Putamen (tissue), 1 donor: ENCODE data around the gene FCHO1.
"Not testable (repeated sequence)": the region's sequence is repeated elsewhere in the genome, so short reads cannot be mapped to it uniquely, and the experiment has no call there.

Source experiments
- DNase-seq: peaks from one replicate; pipeline ENCODE4 v3.0.0-alpha.2; 2016; ENCODE audit warnings: low spot score

The FCHO1 gene

GRCh38 chr19:17762505-17763229 lies 11.4 kb downstream of the FCHO1 start:
- peak; percentile 52 for DNase-seq

GRCh38 chr19:17764348-17764747 lies 13.1 kb downstream of the FCHO1 start:
- DNase-seq = no peak

GRCh38 chr19:17765069-17765618 lies 13.9 kb downstream of the FCHO1 start:
- no peak for DNase-seq

GRCh38 chr19:17766543-17767131 lies 15.4 kb downstream of the FCHO1 start:
- DNase-seq = peak; percentile 76

- no peak for DNase-seq
Observed at GRCh38 chr19:17767559-17767958, 16.3 kb downstream of the FCHO1 start.

- no peak for DNase-seq
Observed at GRCh38 chr19:17770613-17771012, 19.3 kb downstream of the FCHO1 start.

GRCh38 chr19:17772172-17772571 lies 20.9 kb downstream of the FCHO1 start:
- DNase-seq = no peak

GRCh38 chr19:17775245-17775927 lies 24.1 kb downstream of the FCHO1 start:
- DNase-seq = no peak

GRCh38 chr19:17775991-17776803 lies 24.9 kb downstream of the FCHO1 start:
- DNase-seq = no peak

GRCh38 chr19:17777840-17778239 lies 26.6 kb downstream of the FCHO1 start:
- DNase-seq = not testable (repeated sequence)

- no peak for DNase-seq
Observed at GRCh38 chr19:17778251-17778967, 27.1 kb downstream of the FCHO1 start.

GRCh38 chr19:17778968-17779929 lies 28.0 kb downstream of the FCHO1 start:
- peak; percentile 67 for DNase-seq

- DNase-seq = no peak
Observed at GRCh38 chr19:17780781-17781180, 29.5 kb downstream of the FCHO1 start.

- not testable (repeated sequence) for DNase-seq
Observed at GRCh38 chr19:17783721-17784120, 32.4 kb downstream of the FCHO1 start.

- DNase-seq = peak; percentile 65
Observed at GRCh38 chr19:17784201-17785008, 33.1 kb downstream of the FCHO1 start.

- no peak for DNase-seq
Observed at GRCh38 chr19:17787274-17787913, 36.1 kb downstream of the FCHO1 start.

GRCh38 chr19:17788632-17789031 lies 37.4 kb downstream of the FCHO1 start:
- no peak for DNase-seq

- no peak for DNase-seq
Observed at GRCh38 chr19:17790059-17790780, 38.9 kb downstream of the FCHO1 start.
